K562 (cell line): ENCODE results near the gene FRMD5. TPM values are rescaled to one million over a fixed set of nuclear protein-coding genes. Genes with fewer than 3 reads are reported as not detected.

Source experiments
- ATAC-seq: fragments of 200-7000 bp; cut with Tn5 transposase; 3 replicates; pipeline ENCODE4 v1.9.1; 2020; ENCODE audit warnings: moderate library complexity
- BruUV-seq: library from RNA; stranded (reverse); fragments of 400-500 nt; replicated peaks from 2 replicates; lab custom pipeline; 2021; lab: Mats Ljungman, UMichigan
- CTCF ChIA-PET: fragments of 300-600 bp; formaldehyde crosslinking; extraction: SDS; loops from one replicate; lab custom pipeline; 2021; ENCODE audit warnings: low intra/inter-chr PET ratio; lab: Yijun Ruan, JAX
- POLR2A ChIA-PET: fragments of 300-600, 350-650 bp; sonication (Branson Sonifier 250); formaldehyde crosslinking; extraction: SDS; loops from one replicate; lab custom pipeline; 2021; ENCODE audit warnings: antibody characterized with exemption, inconsistent platforms; lab: Yijun Ruan, JAX
- DNase-seq, 4 experiments: peaks; one replicate each; pipeline versions ENCODE4 v3.0.0 to v3.0.0-alpha.2; 2011 to 2018; ENCODE audit warnings: low spot score in 3 of 4, mixed read lengths in 3 of 4; ENCODE audit errors: extremely low read depth in 1 of 4
- FAIRE-seq: peaks from 2 replicates; lab custom pipeline; 2011; peaks lifted over from hg19 to GRCh38; lab: Jason Lieb, UNC
- H2AFZ ChIP-seq: 2 replicates; pipeline ENCODE4 v1.6.0; 2011; ENCODE audit warnings: low read depth, low read length, control low read depth, inconsistent platforms
- H3K27ac ChIP-seq: fragments of 200-600 bp; 3 replicates; pipeline ENCODE4 v1.8.0; 2011; ENCODE audit warnings: low read depth, mild to moderate bottlenecking, control low read depth, inconsistent platforms, low read length, moderate library complexity, mixed read lengths; ENCODE audit errors: extremely low read depth
- H3K27me3 ChIP-seq, 2 experiments: fragments of 300-600 bp in 1 of 2; 2 replicates in 1 of 2; 3 replicates in 1 of 2; pipeline versions ENCODE4 v1.6.0 to v1.8.0; 2011; ENCODE audit warnings: inconsistent platforms in 2 of 2, low read length in 2 of 2, mild to moderate bottlenecking in 1 of 2, mixed read lengths in 1 of 2, moderate library complexity in 1 of 2; ENCODE audit not compliant: control insufficient read depth in 2 of 2, insufficient read depth in 2 of 2
- H3K36me3 ChIP-seq: fragments of 300-600 bp; 3 replicates; pipeline ENCODE4 v1.8.0; 2011; ENCODE audit warnings: mild to moderate bottlenecking, low read length, inconsistent platforms; ENCODE audit not compliant: control insufficient read depth, insufficient read depth
- H3K4me1 ChIP-seq, 2 experiments: fragments of 200-600 bp in 1 of 2; replicated peaks in 1 of 2; 2 replicates in 1 of 2; 3 replicates in 1 of 2; pipeline versions ENCODE4 v1.5.1 to v1.8.0; 2011; ENCODE audit warnings: inconsistent platforms in 2 of 2, low read length in 2 of 2, mild to moderate bottlenecking in 1 of 2, mixed read lengths in 1 of 2, moderate library complexity in 1 of 2; ENCODE audit not compliant: control insufficient read depth in 2 of 2, insufficient read depth in 2 of 2
- H3K4me2 ChIP-seq: 2 replicates; pipeline ENCODE4 v1.6.1; 2011; ENCODE audit warnings: low read length, control low read depth, inconsistent platforms, mixed read lengths; ENCODE audit not compliant: insufficient read depth
- H3K4me3 ChIP-seq: fragments of 200-600 bp; sonication (generic), shearing (Covaris generic); 2 replicates; pipeline ENCODE4 v1.5.1; 2016; ENCODE audit warnings: control low read depth, inconsistent platforms
- H3K79me2 ChIP-seq: fragments of 200-600 bp; 3 replicates; pipeline ENCODE4 v1.8.0; 2011; ENCODE audit warnings: low read length, inconsistent platforms; ENCODE audit not compliant: control insufficient read depth, insufficient read depth
- H3K9ac ChIP-seq, 2 experiments: 2 replicates each; pipeline versions ENCODE4 v1.6.0 to v1.6.1; 2011; ENCODE audit warnings: low read depth in 2 of 2, low read length in 2 of 2, control low read depth in 1 of 2, inconsistent platforms in 1 of 2, mild to moderate bottlenecking in 1 of 2, mixed read lengths in 1 of 2; ENCODE audit not compliant: insufficient read depth in 1 of 2
- H3K9me1 ChIP-seq: one replicate; pipeline ENCODE4 v1.6.0; 2011; ENCODE audit warnings: inconsistent platforms, mild to moderate bottlenecking, low read length, moderate library complexity; ENCODE audit not compliant: control insufficient read depth, insufficient read depth
- H3K9me3 ChIP-seq: replicated peaks from 2 replicates; pipeline ENCODE4 v1.5.1; 2011; ENCODE audit warnings: low read depth, low read length, inconsistent platforms; ENCODE audit not compliant: control insufficient read depth, insufficient read depth
- H4K20me1 ChIP-seq: replicated peaks from 2 replicates; pipeline ENCODE4 v1.6.1; 2011; ENCODE audit warnings: low read length, inconsistent platforms, mixed read lengths; ENCODE audit not compliant: control insufficient read depth, insufficient read depth
- CBFA2T3 ChIP-seq: fragments of 450-650 bp; IDR thresholded peaks from 2 replicates; pipeline ENCODE4 v1.6.1; 2017
- CBX8 ChIP-seq: fragments of 200-600 bp; sonication (generic); IDR thresholded peaks from 2 replicates; pipeline ENCODE4 v1.6.1; 2012; ENCODE audit warnings: borderline replicate concordance, mixed run types, low read depth, mild to moderate bottlenecking, moderate library complexity, mixed read lengths, low read length, control low read depth, inconsistent platforms; ENCODE audit not compliant: poor library complexity, severe bottlenecking; ENCODE audit errors: extremely low read depth
- EHMT2 ChIP-seq: fragments of 450-650 bp; IDR thresholded peaks from 2 replicates; pipeline ENCODE4 v1.6.1; 2018; ENCODE audit warnings: antibody characterized with exemption
- EZH2 ChIP-seq: IDR thresholded peaks from 2 replicates; pipeline ENCODE4 v1.6.1; 2012; ENCODE audit warnings: low read depth, mild to moderate bottlenecking, inconsistent platforms, low read length, borderline replicate concordance
- GABPB1 ChIP-seq: sonication (generic); formaldehyde crosslinking; IDR thresholded peaks from 2 replicates; pipeline ENCODE4 v1.8.0; 2022; ENCODE audit warnings: mild to moderate bottlenecking, missing genetic modification reagents
- PTRF ChIP-seq: fragments of 450-650 bp; IDR thresholded peaks from 2 replicates; pipeline ENCODE4 v1.6.1; 2016; ENCODE audit warnings: mild to moderate bottlenecking, missing genetic modification characterization, missing compliant biosample characterization
- RBM25 ChIP-seq: fragments of 200-400 bp; formaldehyde crosslinking; IDR thresholded peaks from 2 replicates; pipeline ENCODE4 v1.6.1; 2018; ENCODE audit warnings: low read length, low read depth, moderate library complexity; ENCODE audit not compliant: severe bottlenecking
- SPI1 ChIP-seq: IDR thresholded peaks from 2 replicates; pipeline ENCODE4 v1.6.1; 2011; ENCODE audit warnings: low read depth, low read length, control low read depth, borderline replicate concordance
- ZNF24 ChIP-seq: fragments of 450-650 bp; IDR thresholded peaks from 2 replicates; pipeline ENCODE4 v1.6.1; 2016
- ZNF263 ChIP-seq: sonication (generic); formaldehyde crosslinking; IDR thresholded peaks from 2 replicates; pipeline ENCODE4 v1.8.0; 2022; ENCODE audit warnings: mild to moderate bottlenecking, missing genetic modification reagents, borderline replicate concordance
- WGBS: fragments of 100-300 bp; shearing (Covaris generic); methylation state at CpG from one replicate; pipeline ENCODE4 v1.1.6; 2016; ENCODE audit warnings: low coverage, mixed read lengths; ENCODE audit not compliant: insufficient coverage; ENCODE audit errors: missing lambda C conversion rate; 5-methylcytosine and 5-hydroxymethylcytosine counted together
- in situ Hi-C: fragments of 300-500 bp; cut with MboI; formaldehyde crosslinking; loops from 4 replicates; pipeline ENCODE4 v1.15.0; 2018; ENCODE audit warnings: inconsistent platforms, mixed read lengths
- intact Hi-C: fragments of 100-400 bp; cut with micrococcal nuclease; formaldehyde crosslinking; loops from 2 replicates; pipeline ENCODE4 v1.14.2; 2022
- polyA plus RNA-seq, 8 experiments: library from polyadenylated mRNA; depleted of rRNA in 4 of 8; stranded (reverse) in 5 of 8; unstranded in 3 of 8; fragments of >200 nt; fragmentation: Nextera tagmentation in 2 of 8; fragmentation: Illumina TruSeq in 1 of 8; extraction: Ambion mirVana in 2 of 8; extraction: Trizol in 1 of 8; gene quantifications; 2 replicates each; pipeline versions ENCODE4 v1.2.1 to v1.2.3, GENCODE V29; 2011 to 2014; ENCODE audit warnings: inconsistent platforms in 1 of 8, missing spikeins in 1 of 8
- total RNA-seq, 7 experiments: library from RNA; depleted of rRNA in 6 of 7; stranded (reverse); fragments of >200 nt in 6 of 7; fragmentation: Illumina TruSeq in 2 of 7; extraction: Trizol in 2 of 7; gene quantifications; 2 replicates each; pipeline versions ENCODE4 v1.2.1 to v1.2.3, GENCODE V29; 2011 to 2021; ENCODE audit warnings: low replicate concordance in 1 of 7
- TF ChIP-seq, protein P1 (sequence below): sonication (generic); formaldehyde crosslinking; IDR thresholded peaks from 2 replicates; pipeline ENCODE4 v1.8.1; 2022; ENCODE audit warnings: missing genetic modification reagents
- TF ChIP-seq, protein P2 (sequence below): fragments of 250-450 bp; sonication (Bioruptor Pico); IDR thresholded peaks from 2 replicates; pipeline ENCODE4 v1.4.0; 2020; ENCODE audit warnings: mild to moderate bottlenecking, moderate library complexity, borderline replicate concordance

FRMD5 gene
- total and polyA plus RNA-seq, 9 of the 15 experiments (the other 6 are each of a cell fraction or from before 2014, with no cell fraction given): 0.13 to 0.38 TPM; not detected in 7

DNA sequence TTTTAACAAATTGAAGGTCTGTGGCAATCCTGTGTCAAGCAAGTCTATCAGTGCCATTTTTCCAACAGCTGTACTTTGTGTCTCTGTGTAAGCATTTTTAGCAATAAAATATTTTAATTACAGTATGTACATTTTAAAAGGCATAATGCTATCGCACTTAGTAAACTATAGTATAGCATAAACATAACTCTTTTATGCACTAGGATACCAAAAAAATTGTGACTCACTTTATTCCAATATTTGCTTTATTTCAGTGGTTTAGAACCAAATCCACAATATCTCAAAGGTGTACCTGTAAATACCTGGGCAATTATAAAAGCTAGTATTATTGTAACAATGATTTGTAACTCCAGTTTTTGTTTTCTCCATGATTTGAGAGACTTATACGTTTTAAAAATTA is 46.5 kb downstream of the FRMD5 start:
- no peaks in the 10 kb centered on the region for H3K36me3 ChIP-seq
- H3K4me2 ChIP-seq: no peak overlapping the region
- H3K4me1 ChIP-seq: no peaks in the 10 kb centered on the region
- TF ChIP-seq, protein P1, sequence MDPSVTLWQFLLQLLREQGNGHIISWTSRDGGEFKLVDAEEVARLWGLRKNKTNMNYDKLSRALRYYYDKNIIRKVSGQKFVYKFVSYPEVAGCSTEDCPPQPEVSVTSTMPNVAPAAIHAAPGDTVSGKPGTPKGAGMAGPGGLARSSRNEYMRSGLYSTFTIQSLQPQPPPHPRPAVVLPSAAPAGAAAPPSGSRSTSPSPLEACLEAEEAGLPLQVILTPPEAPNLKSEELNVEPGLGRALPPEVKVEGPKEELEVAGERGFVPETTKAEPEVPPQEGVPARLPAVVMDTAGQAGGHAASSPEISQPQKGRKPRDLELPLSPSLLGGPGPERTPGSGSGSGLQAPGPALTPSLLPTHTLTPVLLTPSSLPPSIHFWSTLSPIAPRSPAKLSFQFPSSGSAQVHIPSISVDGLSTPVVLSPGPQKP (CRISPR knock-in tag): no peak
- TF ChIP-seq EHMT2: no peak
- TF ChIP-seq, protein P2, sequence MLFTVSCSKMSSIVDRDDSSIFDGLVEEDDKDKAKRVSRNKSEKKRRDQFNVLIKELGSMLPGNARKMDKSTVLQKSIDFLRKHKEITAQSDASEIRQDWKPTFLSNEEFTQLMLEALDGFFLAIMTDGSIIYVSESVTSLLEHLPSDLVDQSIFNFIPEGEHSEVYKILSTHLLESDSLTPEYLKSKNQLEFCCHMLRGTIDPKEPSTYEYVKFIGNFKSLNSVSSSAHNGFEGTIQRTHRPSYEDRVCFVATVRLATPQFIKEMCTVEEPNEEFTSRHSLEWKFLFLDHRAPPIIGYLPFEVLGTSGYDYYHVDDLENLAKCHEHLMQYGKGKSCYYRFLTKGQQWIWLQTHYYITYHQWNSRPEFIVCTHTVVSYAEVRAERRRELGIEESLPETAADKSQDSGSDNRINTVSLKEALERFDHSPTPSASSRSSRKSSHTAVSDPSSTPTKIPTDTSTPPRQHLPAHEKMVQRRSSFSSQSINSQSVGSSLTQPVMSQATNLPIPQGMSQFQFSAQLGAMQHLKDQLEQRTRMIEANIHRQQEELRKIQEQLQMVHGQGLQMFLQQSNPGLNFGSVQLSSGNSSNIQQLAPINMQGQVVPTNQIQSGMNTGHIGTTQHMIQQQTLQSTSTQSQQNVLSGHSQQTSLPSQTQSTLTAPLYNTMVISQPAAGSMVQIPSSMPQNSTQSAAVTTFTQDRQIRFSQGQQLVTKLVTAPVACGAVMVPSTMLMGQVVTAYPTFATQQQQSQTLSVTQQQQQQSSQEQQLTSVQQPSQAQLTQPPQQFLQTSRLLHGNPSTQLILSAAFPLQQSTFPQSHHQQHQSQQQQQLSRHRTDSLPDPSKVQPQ: no peak
- TF ChIP-seq PTRF: no peak
- TF ChIP-seq GABPB1 (CRISPR knock-in tag): no peak
- TF ChIP-seq ZNF263 (CRISPR knock-in tag): no peak
- no peak for TF ChIP-seq EZH2
- TF ChIP-seq CBFA2T3: no peak
- TF ChIP-seq RBM25: no peak
- no peak for TF ChIP-seq CBX8
- TF ChIP-seq SPI1: no peak
- TF ChIP-seq ZNF24: no peak
- TF ChIP-seq, all 486 proteins: peak for 0
- H4K20me1 ChIP-seq: no peaks in the 10 kb centered on the region
- 0% methylated on average over 2 of the region's 2 CpGs for WGBS
- no peak overlapping the region for H3K9ac ChIP-seq
- H3K27me3 ChIP-seq: peaks cover 0 to 4% of the 10 kb centered on the region in 2 experiments; a peak in 2 of 5 replicates
- no peak overlapping the region for H2AFZ ChIP-seq
- ChIA-PET CTCF (no interaction called here), POLR2A (no interaction called here)
- in situ Hi-C loops: no loop called here
- no peaks in the 10 kb centered on the region for H3K79me2 ChIP-seq
- BruUV-seq: no TSS peak
- DNase-seq (no peak), FAIRE-seq (no peak), ATAC-seq (no peak)
- intact Hi-C loops: no loop called here
- no peak overlapping the region for H3K4me3 ChIP-seq
- H3K27ac ChIP-seq: no peak overlapping the region
- H3K9me1 ChIP-seq: no peaks in the 10 kb centered on the region
- no peaks in the 10 kb centered on the region for H3K9me3 ChIP-seq
